DMS79 treated with DMSO at 0.1 percent for 48 hours (cell line): ENCODE data around the gene UBE2M.
"Not testable (repeated sequence)": the region's sequence is repeated elsewhere in the genome, so short reads cannot be mapped to it uniquely, and the experiment has no call there.

ENCODE experiments used
- DNase-seq: peaks from one replicate; lab custom pipeline; 2025; lab: John Stamatoyannopoulos, UW

UBE2M gene

DNA sequence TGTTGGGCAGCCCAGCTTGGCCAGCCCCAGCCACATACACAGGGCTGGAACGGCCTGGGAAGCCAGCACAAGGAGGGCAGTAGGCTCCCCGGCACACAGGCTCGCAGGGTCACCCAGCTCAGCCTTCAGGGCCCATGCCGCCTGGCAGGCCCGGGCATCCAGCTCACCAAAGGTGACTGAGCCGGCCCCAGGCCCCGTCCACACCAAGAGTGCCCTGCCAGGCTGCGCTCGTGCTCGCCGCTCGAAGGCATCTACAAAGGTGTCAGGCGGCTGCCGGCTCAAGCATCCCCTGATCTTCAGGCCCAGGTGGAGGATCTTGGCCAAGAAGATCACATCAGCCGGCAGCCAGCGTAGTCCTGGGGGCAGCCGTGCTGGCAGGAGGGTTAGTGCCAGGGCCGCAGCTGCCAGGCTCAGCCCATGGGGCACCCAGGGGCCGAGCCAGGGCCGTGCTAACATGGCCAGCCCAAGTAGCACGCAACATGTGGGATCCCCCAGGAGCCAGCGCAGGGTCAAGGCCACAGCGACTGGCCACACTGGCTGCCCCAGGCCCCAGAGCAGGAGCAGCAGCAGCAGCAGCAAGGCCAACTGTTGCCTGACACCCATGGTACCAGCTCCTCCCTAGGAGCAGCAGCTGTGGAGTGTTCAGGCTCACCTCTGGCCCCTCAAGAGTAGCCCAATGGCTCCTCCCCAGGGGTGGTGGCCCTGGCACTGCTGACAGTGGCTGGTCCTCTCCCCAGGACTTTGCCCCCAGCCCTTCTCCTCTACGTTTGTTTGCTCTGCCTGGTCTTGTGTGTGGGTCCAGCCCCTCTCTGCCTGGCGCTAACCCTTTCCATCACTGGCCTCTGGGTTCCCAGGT lies 46.8 kb downstream of the UBE2M start, which contains the start of gene SLC27A5:
TSS of gene SLC27A5 (minus strand) at position 640 of the 856 bp plus-strand sequence. CDS start at position 603, 37 bp downstream.
- no peak for DNase-seq

DNA sequence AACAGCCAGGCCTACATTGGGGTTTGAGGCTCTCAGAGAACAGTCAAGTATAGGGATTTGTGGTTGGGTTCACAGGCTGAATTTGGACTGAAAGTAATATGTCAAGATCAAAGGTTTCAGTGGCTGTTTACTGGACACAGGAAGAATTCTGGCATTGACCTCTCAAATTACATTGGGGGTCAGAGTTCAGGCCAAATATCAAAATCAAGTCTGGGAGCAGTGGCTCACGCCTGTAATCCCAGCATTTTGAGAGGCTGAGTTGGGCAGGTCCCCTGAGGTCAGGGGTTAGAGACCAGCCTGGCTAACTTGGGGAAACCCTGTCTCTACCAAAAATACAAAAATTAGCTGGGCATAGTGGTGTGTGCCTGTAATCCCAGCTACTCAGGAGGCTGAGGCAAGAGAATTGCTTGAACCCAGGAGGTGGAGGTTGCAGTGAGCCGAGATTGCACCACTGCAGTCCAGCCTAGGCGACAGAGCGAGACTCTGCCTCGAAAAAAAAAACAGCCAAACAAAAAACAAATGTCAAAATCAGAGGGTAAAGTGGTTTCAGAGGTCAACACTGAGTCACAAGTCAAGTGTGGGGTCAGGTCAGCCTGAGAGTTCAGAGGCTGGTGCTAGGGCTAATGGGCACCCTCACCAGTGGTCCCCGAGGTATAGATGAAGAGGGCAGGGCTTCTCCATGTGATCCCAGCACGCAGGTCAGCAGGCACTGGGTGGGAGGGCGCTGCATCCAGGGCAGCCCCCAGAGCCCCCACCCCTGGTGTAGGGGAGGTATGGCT lies 48.1 kb downstream of the UBE2M start:
- no peak for DNase-seq

DNA sequence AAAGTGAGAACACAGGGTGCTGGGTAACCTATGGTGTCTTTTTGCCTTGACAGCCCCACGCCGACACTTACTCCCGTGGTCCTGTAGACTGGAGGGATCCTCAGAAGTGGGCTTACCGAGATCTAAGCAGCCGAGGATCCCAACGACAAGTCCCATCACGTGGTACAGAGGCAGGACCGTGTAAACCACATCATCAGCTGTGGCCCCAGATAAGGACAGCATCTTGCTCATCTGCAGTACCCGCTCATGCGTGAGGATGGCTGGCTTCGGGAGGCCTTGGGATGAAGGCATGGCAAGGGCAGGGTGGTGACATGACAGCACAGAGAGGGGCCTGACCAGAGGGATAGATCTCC lies 48.7 kb downstream of the UBE2M start:
- DNase-seq, result no peak

DNA sequence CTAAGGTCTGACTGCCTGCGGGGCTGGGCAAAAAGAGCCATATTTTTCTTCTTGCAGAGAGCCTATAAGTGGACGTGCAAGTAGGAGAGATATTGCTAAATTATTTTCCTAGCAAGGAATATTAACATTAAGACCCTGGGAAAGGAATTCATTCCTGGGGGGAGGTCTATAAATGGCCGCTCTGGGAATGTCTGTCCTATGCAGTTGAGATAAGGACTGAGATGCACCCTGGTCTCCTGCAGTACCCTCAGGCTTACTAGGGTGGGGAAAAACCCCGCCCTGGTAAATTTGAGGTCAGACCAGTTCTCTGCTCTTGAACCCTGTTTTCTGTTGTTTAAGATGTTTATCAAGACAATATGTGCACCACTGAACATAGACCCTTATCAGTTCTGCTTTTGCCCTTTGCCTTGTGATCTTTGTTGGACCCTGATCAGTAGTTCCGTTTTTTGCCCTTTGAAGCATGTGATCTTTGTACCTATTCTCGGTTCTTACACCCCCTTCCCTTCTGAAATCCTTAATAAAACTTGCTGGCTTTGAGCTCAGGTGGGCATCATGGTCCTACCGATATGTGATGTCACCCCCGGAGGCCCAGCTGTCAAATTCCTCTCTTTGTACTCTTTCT lies 50.7 kb downstream of the UBE2M start:
- not testable (repeated sequence) for DNase-seq
